DOHH2 (cell line): Measurements from ENCODE around the gene GAPDHS.

ENCODE experiments used
- H3F3A ChIP-seq: fragments of 200-600 bp; sonication (generic), shearing (Covaris generic); 2 replicates; pipeline ENCODE4 v1.6.0; 2016; ENCODE audit warnings: antibody characterized with exemption, mild to moderate bottlenecking; ENCODE audit not compliant: control insufficient read depth, insufficient read depth
- H3K27ac ChIP-seq: fragments of 200-600 bp; sonication (generic); 2 replicates; pipeline ENCODE4 v1.5.1; 2014; ENCODE audit warnings: low read depth, mild to moderate bottlenecking, low read length, moderate library complexity
- H3K27me3 ChIP-seq: fragments of 200-600 bp; sonication (generic); 2 replicates; pipeline ENCODE4 v1.6.1; 2014; ENCODE audit warnings: mild to moderate bottlenecking, low read length, mixed read lengths; ENCODE audit not compliant: control insufficient read depth
- H3K36me3 ChIP-seq: fragments of 200-600 bp; sonication (generic); 2 replicates; pipeline ENCODE4 v1.6.1; 2014; ENCODE audit warnings: mild to moderate bottlenecking, low read length, moderate library complexity, mixed read lengths; ENCODE audit not compliant: control insufficient read depth
- H3K4me1 ChIP-seq: fragments of 200-600 bp; sonication (generic); 2 replicates; pipeline ENCODE4 v1.6.1; 2014; ENCODE audit warnings: mild to moderate bottlenecking, low read length, mixed read lengths; ENCODE audit not compliant: control insufficient read depth
- H3K4me2 ChIP-seq: fragments of 200-600 bp; sonication (generic); 2 replicates; pipeline ENCODE4 v1.6.0; 2014; ENCODE audit warnings: mild to moderate bottlenecking, low read length, moderate library complexity
- H3K4me3 ChIP-seq: fragments of 200-600 bp; sonication (generic); 2 replicates; pipeline ENCODE4 v1.5.1; 2014; ENCODE audit warnings: mild to moderate bottlenecking, low read length, mixed read lengths
- H3K79me2 ChIP-seq: fragments of 200-600 bp; sonication (generic); 2 replicates; pipeline ENCODE4 v1.6.1; 2014; ENCODE audit warnings: mild to moderate bottlenecking, low read length, mixed read lengths; ENCODE audit not compliant: control insufficient read depth
- H3K9me2 ChIP-seq: fragments of 200-600 bp; sonication (generic); replicated peaks from 2 replicates; pipeline ENCODE4 v1.6.1; 2014; ENCODE audit warnings: mild to moderate bottlenecking, low read length, mixed read lengths; ENCODE audit not compliant: control insufficient read depth
- H3K9me3 ChIP-seq: fragments of 200-600 bp; sonication (generic); 2 replicates; pipeline ENCODE4 v1.6.1; 2014; ENCODE audit warnings: antibody characterized with exemption, low read length, mixed read lengths; ENCODE audit not compliant: control insufficient read depth, insufficient read depth
- H4K20me1 ChIP-seq: fragments of 200-600 bp; sonication (generic); 2 replicates; pipeline ENCODE4 v1.6.0; 2014; ENCODE audit warnings: low read depth, mild to moderate bottlenecking, antibody characterized with exemption, low read length, moderate library complexity; ENCODE audit not compliant: control insufficient read depth, insufficient read depth
- CTCF ChIP-seq: fragments of 200-600 bp; sonication (generic); IDR thresholded peaks from one replicate; pipeline ENCODE4 v1.5.1; 2014; ENCODE audit warnings: antibody characterized with exemption, mild to moderate bottlenecking, low read depth, low read length; ENCODE audit not compliant: poor library complexity, severe bottlenecking
- EZH2phosphoT487 ChIP-seq: fragments of 200-600 bp; sonication (generic); IDR thresholded peaks from 2 replicates; pipeline ENCODE4 v1.6.1; 2017; ENCODE audit warnings: borderline replicate concordance, mild to moderate bottlenecking, antibody characterized with exemption, low read length, moderate library complexity, mixed read lengths

GAPDHS gene

GRCh38 chr19:35511337-35511736, 21.9 kb upstream of the GAPDHS start:
- Histone ChIP-seq H3K9me3 (no peaks in the 10 kb centered on the region), H3K4me3 (no peak overlapping the region), H3K9me2 (no peaks in the 10 kb centered on the region), H3F3A (no peaks in the 10 kb centered on the region), H3K4me2 (no peak overlapping the region), H3K4me1 (peaks cover 26% of the 10 kb centered on the region), H3K27ac (no peak overlapping the region), H3K79me2 (peaks cover 10% of the 10 kb centered on the region), H3K36me3 (no peaks in the 10 kb centered on the region), H3K27me3 (peaks cover 37% of the 10 kb centered on the region), H4K20me1 (no peaks in the 10 kb centered on the region)
- TF ChIP-seq CTCF (no peak), EZH2phosphoT487 (no peak)

GRCh38 chr19:35512831-35513627, 20.2 kb upstream of the GAPDHS start:
- peaks cover 27% of the 10 kb centered on the region for H3K27me3 ChIP-seq
- no peaks in the 10 kb centered on the region for H3K36me3 ChIP-seq
- H3K9me3 ChIP-seq = no peaks in the 10 kb centered on the region
- no peak overlapping the region for H3K4me2 ChIP-seq
- H3K4me3 ChIP-seq = no peak overlapping the region
- no peak overlapping the region for H3K27ac ChIP-seq
- no peaks in the 10 kb centered on the region for H3F3A ChIP-seq
- no peaks in the 10 kb centered on the region for H4K20me1 ChIP-seq
- H3K4me1 ChIP-seq = peaks cover 14% of the 10 kb centered on the region
- H3K79me2 ChIP-seq = peaks cover 10% of the 10 kb centered on the region
- H3K9me2 ChIP-seq = no peaks in the 10 kb centered on the region
- TF ChIP-seq EZH2phosphoT487 (no peak), CTCF (no peak)

- no peaks in the 10 kb centered on the region for H3K9me2 ChIP-seq
- H3K36me3 ChIP-seq = no peaks in the 10 kb centered on the region
- H3K4me2 ChIP-seq = no peak within 1 kb of the TSS
- H3K4me1 ChIP-seq = peaks cover 7% of the 10 kb centered on the region
- no peaks in the 10 kb centered on the region for H3K9me3 ChIP-seq
- H3K4me3 ChIP-seq = no peak within 1 kb of the TSS
- H3K27me3 ChIP-seq = peaks cover 22% of the 10 kb centered on the region
- no peak for TF ChIP-seq EZH2phosphoT487
- no peak for TF ChIP-seq CTCF
- H3K79me2 ChIP-seq = peaks cover 3% of the 10 kb centered on the region; the same call in 1 of the 2 replicates
- H4K20me1 ChIP-seq = no peaks in the 10 kb centered on the region
- H3K27ac ChIP-seq = no peak within 1 kb of the TSS
- no peaks in the 10 kb centered on the region for H3F3A ChIP-seq
Measured at GRCh38 chr19:35513628-35514281, 19.5 kb upstream of the GAPDHS start, which contains the start of gene DMKN. TSS of gene DMKN (minus strand) at chr19:35513649. CDS start at chr19:35513475, 174 bp downstream.
